NCI-H146 treated with DMSO at 0.1 percent for 48 hours (cell line): ENCODE measurements around the gene TREH.
"Not testable (repeated sequence)": the region's sequence is repeated elsewhere in the genome, so short reads cannot be mapped to it uniquely, and the experiment has no call there.

Experiments used
- DNase-seq: peaks from one replicate; lab custom pipeline; 2025; ENCODE audit not compliant: unreplicated experiment; lab: John Stamatoyannopoulos, UW

Gene TREH, protein sequence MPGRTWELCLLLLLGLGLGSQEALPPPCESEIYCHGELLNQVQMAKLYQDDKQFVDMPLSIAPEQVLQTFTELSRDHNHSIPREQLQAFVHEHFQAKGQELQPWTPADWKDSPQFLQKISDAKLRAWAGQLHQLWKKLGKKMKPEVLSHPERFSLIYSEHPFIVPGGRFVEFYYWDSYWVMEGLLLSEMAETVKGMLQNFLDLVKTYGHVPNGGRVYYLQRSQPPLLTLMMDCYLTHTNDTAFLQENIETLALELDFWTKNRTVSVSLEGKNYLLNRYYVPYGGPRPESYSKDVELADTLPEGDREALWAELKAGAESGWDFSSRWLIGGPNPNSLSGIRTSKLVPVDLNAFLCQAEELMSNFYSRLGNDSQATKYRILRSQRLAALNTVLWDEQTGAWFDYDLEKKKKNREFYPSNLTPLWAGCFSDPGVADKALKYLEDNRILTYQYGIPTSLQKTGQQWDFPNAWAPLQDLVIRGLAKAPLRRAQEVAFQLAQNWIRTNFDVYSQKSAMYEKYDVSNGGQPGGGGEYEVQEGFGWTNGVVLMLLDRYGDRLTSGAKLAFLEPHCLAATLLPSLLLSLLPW

DNA sequence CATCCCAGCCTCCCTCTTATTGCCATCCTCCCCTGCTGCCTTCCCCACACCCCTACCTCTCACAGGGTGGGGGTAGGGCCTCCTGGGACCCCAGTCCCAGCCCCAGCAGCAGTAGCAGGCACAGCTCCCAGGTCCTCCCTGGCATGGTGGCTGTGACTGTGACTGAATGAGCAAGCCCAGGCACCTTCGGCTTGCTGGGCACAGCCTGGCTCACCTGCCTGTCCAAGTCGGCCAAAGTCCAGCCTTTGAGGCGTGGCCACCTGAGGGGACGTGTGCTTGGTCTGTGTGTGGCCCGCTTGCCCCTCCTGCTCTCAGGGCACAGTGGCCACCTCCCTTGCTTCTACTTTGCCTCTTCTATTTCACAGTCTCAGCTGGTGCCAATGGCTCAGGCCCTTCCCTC lies at the start of gene TREH:
TREH (minus strand) TSS at position 168 of the 400 bp plus-strand sequence; CDS start at position 145, 23 bp downstream.
- DNase-seq = no peak

DNA sequence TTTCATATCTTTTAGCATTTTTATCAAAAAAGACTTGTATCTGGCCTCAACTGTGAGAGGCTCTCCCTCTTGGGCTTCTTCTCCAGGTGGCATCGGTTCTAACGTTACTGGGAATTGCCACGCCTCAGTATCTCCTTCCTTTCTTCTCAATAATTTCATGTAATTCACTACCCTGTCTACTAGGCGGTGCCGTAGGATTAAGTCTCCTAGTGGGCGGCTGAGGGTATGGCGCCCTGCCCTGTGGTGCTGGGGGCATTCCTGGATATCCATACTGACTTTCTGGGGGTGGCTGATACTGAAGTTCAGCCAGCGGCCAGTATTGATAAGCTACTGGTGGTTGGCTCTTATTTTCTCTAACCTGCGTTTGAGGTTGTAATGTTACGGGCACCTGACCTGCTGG lies 48.7 kb upstream of the TREH start:
- not testable (repeated sequence) for DNase-seq

DNA sequence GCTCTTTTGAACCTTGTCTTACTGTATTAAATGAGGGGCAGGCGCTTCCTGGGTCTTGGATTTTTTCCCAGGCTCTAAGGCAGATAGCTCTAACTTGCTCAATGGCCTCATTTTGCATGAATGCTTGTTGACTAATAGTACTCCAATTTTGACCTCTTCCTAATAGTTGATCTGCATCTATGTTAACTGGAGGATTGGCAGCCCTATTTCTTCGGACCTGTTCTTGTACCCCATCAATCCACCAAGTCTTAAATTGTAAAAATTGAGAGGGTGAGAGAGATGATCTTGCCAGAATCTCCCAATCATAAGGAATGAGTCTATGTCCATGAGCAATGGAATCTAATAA lies 48.2 kb upstream of the TREH start:
- not testable (repeated sequence) for DNase-seq

DNA sequence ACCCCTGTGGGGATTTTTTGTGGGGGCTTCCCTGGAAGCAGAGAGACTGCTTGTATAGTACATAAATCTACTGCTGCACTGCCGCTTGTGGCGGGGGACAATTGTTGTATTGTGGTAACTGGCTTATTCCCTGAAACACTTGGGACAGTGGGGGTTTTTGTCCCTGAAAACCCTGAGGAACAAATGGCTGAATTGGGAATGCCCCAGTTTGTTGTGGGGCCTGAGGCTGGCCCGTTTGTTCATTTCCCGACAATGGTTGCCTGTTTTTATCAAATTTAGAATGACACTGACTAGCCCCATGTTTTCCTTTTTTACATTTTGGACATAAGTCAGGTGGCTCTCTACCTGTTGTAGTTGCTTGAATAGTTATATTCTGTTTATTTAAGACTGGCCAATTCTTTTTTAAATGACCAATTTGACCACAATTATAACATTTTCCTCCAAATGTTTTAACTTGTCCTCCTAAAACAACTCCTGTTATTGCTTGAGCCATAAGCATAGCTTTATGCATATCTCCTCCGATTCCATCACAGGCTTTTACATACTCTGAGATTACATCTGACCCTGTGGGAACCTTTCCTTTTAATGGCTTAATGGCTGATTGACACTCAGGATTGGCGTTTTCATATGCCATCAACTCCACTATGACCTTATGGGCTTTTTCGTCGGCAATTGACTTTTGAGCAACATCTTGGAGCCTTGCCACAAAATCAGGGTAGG lies 47.7 kb upstream of the TREH start:
- not testable (repeated sequence) for DNase-seq

DNA sequence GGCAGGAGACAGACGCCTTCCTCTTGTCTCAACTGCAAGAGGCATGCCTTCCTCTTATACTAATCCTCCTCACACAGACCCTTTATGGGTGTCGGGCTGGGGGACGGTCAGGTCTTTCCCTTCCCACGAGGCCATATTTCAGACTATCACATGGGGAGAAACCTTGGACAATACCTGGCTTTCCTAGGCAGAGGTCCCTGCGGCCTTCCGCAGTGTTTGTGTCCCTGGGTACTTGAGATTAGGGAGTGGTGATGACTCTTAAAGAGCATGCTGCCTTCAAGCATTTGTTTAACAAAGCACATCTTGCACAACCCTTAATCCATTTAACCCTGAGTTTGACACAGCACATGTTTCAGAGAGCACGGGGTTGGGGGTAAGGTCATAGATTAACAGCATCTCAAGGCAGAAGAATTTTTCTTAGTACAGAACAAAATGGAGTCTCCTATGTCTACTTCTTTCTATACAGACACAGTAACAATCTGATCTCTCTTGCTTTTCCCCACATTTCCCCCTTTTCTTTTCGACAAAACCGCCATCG lies 42.1 kb upstream of the TREH start:
- DNase-seq = not testable (repeated sequence)

DNA sequence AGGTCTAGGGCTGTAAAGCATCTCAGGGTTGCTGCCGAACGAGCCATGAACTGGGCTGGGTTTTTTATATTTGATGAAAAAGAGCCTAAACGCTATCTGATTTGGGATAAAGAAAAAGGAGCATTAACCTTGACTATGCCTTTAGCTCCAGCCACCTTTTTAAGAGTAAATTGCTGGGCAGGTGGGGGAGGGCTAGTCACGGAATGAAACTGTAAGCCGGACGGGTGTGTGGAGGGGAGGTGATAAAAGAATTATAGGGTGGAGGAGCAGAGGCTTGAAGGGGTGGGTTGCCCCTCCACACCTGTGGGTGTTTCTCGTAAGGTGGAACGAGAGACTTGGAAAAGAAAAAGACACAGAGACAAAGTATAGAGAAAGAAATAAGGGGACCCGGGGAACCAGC lies 41.3 kb upstream of the TREH start:
- DNase-seq = not testable (repeated sequence)

DNA sequence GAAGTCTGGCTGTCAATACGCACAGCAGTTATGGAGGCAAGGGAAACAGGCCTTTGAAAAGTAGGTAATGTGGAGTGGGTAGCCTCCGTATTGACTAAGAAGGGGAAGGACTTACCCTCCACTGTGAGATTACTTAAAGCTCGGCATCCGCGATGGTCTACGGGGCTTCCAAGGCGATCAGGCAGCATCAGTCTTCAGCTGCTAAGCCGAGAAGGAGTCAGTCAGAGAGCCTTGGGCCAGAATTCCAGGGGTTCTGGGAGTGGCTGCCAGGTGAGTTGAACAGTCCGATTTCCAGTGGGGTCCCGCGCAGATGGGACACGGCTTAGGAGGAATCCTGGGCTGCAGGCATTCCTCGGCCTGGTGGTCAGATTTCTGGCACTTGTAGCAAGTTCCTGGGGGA lies 40.6 kb upstream of the TREH start:
- DNase-seq = not testable (repeated sequence)

DNA sequence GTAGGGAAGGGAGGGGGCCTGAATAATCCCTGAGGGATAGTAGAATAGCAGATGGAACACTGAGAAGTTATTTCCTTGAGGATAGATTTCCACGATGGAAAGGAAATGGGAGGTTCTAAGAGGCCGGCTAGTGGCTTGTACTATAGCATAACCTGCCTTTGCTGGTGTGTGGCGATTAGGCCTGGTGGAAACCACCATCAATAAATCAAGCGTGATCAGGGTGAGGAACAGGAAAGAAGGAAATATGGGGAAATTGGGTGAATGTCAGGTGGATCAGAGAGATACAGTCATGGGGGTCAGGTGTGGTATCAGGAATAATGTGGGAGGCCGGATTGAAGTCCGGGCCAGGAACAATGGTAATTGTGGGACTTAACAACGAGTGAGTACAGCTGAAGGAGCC lies 39.1 kb upstream of the TREH start:
- not testable (repeated sequence) for DNase-seq

DNA sequence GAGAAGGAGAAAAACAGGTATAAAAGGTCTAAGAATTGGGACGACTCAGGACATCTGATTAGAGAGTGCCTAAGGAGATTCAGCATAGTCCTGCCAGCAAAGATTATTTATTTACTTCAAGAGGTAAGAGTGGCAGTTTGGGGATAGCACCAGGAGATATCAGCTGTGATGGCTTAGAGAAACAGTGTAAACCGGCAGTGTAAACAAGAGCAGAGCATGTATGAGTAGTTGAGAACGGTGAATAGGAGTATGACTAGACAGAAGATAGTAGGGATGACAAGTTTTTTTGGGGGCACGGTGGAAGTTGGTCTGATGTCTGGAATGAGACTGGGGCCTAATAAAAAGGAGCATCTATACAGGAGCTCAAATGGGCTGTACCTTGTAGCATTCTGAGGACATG lies 38.3 kb upstream of the TREH start:
- DNase-seq = not testable (repeated sequence)

DNA sequence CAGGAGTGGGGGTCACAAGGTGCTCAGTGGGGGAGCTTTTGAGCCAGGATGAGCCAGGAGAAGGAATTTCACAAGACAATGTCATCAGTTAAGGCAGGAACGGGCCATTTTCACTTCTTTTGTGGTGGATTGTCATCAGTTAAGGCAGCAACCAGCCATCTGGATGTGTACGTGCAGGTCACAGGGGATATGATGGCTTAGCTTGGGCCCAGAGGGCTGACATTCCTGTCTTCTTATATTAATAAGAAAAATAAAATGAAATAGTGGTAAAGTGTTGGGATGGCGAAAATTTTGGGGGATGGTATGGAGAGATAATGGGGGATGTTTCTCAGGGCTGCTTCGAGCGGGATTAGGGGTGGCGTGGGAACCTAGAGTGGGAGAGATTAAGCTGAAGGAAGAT lies 37.8 kb upstream of the TREH start:
- DNase-seq = not testable (repeated sequence)

DNA sequence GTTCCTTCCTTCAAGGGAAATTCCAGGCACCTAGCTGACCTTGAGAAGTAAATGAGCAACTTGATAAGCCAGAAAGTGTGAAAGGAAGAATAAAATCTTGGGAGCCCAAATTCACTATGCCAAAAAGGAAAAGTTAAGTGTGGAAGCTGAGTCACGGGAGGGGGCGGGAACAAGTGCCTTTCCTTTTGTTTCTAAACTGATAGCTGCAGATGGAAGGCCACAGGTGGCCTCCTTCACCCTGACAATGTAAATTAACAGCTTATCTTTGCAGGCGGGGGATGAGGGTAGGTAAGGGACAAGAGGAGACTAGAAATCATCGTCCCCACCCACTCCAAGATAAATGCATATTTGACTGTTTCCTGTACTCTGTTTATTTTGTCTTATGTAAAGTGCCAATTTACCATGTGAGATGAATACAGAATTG lies 36.4 kb upstream of the TREH start:
- no peak for DNase-seq

DNA sequence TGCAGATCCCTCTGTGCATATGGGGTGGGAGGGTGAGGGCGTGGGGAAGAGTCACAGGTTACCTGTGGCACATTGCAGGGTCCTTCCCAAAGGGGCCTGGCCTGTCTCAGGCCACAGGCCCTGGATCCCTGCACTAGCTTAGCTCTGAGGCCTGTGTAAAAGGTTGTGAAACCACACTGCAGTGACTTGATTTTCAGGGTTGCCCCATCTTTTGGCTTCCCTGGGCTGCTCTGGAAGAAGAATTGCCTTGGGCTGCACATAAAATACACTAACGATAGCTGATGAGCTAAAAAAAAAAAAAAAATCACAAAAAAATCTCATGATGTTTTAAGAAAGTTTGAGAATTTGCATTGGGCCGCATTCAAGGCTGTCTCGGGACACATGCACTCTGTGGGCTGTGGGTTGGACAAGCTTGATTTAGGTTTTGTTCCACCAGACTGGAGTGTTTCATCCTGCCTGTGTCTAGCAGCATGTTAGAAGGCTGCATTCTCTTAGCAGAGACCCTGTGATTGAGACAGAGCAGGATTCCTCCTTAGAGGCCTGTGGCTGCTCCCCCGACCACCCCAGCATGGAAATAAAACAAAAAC lies 35.9 kb upstream of the TREH start:
- no peak for DNase-seq

DNA sequence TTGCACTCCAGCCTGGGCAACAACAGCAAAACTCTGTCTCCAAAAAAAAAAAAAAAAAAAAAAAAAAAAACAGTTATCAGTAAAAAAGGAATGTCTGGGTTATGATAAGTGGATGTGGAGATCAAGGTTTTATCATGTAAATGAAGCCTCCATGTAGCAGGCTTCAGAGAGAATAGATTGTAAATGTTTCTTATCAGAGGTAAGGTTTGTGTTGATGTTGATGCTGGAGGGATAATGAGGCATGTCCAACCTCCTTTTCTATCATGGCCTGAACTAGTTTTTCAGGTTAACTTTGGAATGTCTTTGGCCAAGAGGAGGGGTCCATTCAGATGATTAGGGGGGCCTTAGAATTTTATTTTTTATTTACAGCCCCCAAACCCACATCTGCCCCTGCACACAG lies 35.4 kb upstream of the TREH start:
- no peak for DNase-seq

DNA sequence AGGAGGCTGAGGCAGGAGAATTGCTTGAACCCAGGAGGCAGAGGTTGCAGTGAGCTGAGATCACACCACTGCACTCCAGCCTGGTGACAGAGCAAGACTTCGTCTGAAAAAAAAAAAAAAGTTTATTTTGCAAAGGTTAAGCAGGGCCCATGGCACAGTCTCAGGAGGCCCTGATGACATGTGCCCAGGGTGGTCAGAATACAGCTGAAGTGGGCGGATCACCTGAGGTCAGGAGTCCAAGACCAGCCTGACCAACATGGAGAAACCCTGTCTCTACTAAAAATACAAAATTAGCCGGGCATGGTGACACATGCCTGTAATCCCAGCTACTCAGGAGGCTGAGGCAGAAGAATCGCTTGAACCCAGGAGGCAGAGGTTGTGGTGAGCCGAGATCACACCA lies 35.0 kb upstream of the TREH start:
- DNase-seq = not testable (repeated sequence)

DNA sequence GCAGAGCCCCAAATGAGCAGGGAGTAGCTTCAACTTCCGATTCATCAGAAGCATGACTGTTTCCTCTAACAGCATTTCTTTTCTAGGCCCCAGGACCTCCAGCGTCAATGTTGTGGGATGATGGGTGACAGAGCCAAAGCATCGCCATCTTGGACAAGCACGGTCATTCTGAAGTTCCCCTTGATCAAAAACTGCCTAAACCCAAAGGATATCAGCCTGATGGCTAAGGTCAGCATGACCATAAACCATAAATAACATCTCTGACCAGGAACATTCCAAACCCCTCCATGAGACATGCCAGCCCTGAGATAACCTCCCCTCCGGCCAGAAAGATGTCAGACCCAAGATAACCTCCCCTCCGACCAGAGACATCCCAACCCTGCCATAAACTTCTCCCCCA lies 28.8 kb upstream of the TREH start:
- DNase-seq = no peak

DNA sequence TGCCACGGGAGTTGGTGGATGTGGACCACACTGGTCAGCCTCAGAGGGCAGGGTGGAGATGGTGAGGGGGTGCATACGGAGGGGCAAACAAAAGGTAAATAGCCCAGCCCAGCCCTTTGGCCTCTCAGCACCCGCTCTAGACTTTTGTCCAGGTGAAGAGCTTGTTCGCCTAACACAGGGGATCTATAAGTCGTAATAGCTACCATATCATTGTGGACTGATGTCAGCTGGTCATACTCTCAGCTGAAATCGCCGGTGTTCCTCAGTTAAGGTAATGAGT lies 27.0 kb upstream of the TREH start:
- no peak for DNase-seq

DNA sequence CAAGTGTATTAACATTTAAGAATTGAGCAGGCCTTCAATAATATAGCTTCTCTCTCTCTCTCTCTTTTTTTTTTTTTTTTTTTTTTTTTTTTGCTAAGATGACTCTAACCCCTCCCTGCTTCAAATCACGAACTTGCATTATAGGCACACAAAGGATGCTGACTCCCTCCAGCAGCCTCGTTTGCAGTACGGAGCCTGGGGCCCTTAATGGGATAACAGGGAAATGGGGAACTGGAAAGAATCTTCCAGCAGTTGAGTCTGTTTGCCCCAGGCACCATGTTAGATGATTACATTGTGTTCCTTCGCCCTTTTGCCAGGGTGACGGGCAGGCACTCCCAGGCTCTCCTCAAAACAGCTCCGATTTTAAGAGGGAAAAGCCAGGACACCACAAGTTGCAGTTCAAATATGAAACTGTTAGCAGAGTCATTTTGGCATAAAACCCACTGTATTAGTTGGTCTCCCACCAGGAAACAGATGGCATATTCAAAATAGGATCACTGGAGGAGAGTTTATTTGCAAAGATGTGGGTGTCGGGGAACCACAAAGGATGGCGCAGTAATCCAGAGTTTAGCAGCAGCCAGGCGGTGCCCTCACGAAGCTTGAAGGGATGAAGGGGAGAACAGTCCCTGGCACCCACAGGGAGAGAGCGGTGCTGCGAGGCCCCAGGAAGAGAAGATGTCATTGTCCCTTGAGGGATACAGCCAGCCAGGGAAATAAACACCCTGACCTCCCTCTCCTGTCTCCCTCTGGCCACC lies 26.5 kb upstream of the TREH start:
- no peak for DNase-seq

DNA sequence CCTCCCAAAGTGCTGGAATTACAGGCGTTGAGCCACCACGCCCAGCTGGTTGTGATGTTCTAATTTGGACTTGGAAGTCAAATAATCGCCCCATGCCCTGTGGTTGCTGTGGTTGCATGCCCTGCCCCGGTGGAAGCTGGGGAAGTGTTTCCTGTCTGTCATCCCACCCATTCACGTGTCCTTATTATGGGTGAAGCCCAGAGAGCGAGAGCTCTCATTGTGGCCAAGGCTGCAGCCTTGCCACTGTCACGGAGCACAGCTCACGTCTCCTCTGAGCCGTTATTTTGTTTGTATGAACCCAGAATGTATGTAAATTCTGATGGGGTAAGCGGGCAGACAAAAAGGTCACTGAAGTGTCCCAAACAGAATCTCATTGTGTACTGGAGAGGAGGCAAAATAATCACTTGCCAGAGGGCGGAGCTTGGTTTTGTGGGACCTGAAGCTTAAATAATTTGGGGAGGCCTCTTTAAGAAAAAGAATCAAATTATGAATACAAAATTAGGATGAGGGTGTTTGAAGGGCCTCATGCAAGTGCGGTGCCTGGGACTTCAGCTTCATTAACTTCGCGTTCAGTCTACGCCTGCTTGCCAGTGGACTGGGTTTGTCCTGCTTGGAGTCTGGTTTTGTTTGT lies 25.8 kb upstream of the TREH start:
- no peak for DNase-seq

DNA sequence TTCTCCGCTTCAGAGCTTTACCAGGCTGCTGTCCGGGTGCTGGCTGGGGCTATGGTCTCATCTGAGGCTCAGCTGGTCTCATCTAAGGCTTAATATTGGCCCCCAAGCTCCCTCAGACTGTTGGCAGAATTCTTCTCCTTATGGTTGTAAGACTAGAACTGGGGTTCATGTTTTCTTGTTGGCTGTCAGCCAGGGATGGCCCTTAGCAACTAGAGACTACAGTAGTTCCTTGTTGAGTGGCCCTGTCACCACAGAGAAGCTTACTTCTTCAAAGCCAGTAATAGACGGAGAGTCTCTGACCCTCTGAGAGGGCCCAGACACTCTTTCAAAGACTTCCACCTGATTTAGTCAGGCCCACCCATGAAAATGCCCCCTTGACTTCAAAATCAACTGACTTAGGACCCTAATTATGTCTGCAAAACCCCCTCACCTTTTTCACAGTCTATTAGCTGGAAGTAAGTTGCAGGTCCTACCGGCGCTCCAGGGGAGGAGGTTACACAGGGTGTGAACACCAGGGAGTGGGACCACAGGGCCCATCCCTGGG lies 24.2 kb upstream of the TREH start:
- no peak for DNase-seq

DNA sequence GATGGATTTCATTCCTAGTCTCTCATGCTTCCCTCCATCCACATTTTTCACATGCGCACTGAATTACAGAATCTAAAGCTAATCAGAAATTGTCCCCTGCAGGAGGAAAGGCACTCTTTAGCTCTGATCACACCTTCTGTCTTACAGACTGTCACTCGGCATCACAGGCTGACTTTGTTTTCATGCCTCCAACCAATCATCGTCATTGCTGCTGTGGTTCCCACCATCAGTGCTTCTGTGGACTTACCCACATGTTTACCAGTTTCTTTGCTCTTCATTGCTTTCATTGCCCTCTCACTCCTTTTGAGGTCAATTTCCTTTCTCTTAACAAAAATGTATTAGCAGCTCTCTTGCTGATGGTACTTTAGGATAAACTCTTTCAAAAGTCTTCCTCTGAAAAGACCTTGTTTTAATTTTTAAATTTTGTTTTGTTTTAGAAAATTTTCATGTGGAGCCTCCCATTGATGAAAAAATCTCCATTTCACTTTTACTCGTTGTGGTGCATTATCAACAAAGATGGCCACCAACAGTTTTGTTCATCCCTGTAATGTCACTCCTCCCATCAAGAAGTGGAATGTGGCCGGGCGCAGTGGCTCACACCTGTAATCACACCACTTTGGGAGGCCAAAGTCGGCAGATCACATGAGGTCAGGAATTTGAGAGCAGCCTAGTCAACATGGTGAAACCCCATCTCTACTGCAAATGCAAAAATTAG lies 20.2 kb upstream of the TREH start:
- DNase-seq = no peak
